ENCODE data around the gene KLK15.
"Not testable (repeated sequence)": the region's sequence is repeated elsewhere in the genome, so short reads cannot be mapped to it uniquely, and the experiment has no call there.

KLK15 gene

DNA sequence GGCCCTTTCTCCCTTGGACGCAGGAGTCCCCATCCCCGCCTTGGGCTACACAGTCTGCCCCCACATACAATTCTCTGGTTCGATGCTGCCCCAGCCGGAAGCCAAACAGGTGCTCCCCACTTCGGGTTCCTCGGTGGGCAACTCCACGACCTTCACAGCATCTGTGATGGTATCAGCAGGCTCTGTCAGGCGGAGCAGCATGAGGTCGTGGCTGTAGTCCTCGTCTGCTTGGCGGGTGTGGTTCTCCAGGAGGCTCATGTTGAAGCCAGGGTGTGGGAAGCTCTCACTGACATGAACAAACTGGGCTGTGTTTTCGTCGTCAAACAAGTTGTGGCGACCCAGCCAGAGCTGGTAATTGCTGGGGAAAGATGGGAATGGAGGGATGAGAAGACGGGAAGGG lies 13.3 kb downstream of the KLK15 start:
- FAIRE-seq, result no peak

GRCh38 chr19:50819636-50820035 lies 13.7 kb downstream of the KLK15 start:
- no peak for FAIRE-seq

DNA sequence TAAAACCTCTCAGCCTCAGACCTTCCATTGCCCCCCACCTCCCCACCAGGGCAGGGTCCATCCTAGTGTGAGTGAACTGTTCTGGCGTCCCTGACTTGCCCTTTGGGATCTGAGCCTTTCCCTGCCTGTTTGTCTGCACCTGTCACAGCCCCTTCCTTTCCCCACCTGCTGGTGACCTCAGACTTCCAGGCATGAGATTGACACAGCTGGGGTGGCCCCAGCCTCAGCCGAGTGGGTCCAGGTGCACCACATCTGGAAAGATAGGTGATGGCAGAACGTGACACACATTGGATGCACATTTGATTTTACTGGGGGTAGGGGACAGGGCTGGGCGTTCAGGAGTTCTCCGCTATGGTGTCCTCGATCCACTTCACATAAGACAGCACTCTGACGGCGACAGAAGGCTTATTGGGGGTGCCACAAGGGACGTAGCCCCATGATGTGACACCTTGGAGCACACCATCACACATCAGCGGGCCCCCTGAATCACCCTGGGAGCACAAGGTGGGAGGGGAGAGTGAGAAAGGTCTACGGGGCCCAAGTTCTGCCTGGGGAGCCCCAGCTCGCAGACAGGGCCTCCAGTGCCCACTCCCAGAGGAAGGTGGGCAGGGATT lies 14.4 kb downstream of the KLK15 start:
- no peak for FAIRE-seq

GRCh38 chr19:50817941-50818858 lies 15.2 kb downstream of the KLK15 start:
- FAIRE-seq, result no peak

GRCh38 chr19:50815439-50815838 lies 17.9 kb downstream of the KLK15 start:
- no peak for FAIRE-seq

GRCh38 chr19:50814883-50815282 lies 18.5 kb downstream of the KLK15 start:
- FAIRE-seq, result no peak

GRCh38 chr19:50812474-50812873 lies 20.9 kb downstream of the KLK15 start:
- no peak for FAIRE-seq

GRCh38 chr19:50811622-50812238 lies 21.6 kb downstream of the KLK15 start:
- FAIRE-seq, result not testable (repeated sequence)

DNA sequence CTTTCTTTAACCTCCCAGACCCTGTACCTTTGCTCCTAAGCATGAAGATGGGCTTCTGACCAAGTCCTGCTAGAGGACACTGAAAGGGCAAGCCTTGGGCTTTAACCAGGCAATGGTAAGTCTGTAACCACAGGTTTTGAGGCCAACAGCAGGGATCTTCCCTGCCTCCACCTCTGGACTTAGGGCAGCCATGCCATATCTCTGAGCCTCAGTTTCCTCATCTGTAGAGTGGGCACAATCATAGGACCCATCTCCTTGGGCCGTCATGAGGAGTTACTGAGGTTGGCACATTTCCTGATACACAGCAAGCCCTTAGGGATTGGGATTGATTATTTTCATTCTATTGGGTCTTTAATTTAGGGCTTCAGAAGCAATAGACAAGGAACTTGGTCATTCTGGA lies 24.5 kb downstream of the KLK15 start:
- FAIRE-seq, result no peak

DNA sequence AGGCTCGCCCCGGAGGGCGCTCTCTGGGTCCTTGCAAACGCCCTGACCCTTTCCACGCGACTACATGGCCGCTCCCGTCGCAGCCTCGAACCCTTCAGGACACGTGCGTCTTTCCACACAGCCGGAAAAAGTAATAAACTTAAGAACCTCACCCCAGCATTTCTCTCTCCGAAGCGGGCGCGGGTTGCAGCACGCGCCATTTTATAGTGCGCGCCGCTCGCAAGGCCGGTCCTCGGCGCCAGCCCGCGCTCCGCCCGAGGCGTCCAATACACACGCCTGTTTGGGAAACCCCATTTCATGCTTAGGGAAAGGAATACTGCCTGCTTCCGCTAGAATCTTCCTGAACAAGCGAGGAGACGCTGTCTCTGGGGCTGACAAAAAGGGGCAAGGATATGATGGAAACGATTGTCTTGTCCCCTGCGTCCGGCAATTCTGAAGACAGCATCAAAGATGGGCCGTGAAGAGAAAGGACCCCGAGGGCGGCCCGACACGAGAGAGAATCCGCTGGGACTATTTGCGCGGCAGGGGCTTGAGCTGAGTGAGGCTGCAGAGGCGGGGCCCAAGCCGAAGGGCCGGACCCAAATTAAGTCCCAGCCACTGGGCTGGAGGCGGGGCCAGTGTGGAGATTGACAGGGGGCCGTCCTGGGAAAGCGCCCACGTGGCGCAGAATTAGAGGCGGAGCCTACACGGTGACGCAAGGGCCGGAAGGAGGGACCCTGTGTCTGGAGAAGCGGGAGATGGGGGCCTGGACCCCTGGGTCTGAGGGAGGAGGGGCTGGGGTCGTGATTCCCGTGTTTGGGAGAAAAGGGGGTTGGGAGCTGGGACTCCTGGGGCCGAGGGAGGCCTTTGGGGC lies 28.7 kb downstream of the KLK15 start:
- FAIRE-seq, result peak; percentile 95

DNA sequence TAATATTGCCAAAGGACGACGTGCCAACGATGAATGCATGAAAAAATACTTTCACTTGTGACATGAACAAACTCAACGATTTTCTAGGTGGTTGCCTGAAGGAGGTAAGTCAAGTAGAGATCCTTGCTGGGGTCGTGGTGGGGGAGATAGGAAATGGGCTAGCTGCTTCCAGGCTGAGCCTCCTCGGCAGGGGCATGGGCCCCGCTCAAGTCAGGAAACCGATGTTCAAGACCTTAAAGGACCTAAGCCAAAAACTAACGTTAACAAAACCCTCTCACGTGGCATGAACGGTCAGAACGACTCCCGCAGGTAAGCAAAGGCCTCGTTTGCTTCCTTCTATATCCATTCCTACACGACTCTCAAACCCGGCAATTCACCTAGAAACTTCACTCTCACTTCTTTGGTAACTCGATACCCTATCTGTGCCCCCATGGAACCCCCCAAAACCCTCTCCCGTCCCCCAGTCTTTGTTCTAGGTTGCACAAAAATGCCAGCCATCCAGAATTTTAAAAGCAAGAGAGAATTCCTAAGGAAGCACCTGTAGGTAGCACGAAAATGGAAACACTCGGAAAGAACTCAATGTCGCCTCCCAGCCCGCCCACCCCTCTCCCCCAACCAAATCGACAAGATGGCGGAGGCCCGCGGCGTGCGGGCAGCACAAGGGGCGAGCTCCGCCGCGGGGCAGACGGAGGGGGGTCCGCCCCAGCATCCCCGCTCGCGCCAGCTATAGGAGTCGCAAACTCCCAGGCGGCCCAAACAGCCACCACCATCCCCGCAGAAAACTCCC lies 29.5 kb downstream of the KLK15 start:
- FAIRE-seq, result no peak

GRCh38 chr19:50801107-50801506 lies 32.3 kb downstream of the KLK15 start:
- FAIRE-seq, result no peak

- no peak for FAIRE-seq
Observed at GRCh38 chr19:50799547-50799851, 33.9 kb downstream of the KLK15 start.

- FAIRE-seq, result no peak
Observed at GRCh38 chr19:50798659-50799546, 34.5 kb downstream of the KLK15 start.

- FAIRE-seq, result no peak
Observed at GRCh38 chr19:50797781-50798658, 35.4 kb downstream of the KLK15 start.

GRCh38 chr19:50797429-50797780 lies 36.0 kb downstream of the KLK15 start:
- FAIRE-seq, result no peak

DNA sequence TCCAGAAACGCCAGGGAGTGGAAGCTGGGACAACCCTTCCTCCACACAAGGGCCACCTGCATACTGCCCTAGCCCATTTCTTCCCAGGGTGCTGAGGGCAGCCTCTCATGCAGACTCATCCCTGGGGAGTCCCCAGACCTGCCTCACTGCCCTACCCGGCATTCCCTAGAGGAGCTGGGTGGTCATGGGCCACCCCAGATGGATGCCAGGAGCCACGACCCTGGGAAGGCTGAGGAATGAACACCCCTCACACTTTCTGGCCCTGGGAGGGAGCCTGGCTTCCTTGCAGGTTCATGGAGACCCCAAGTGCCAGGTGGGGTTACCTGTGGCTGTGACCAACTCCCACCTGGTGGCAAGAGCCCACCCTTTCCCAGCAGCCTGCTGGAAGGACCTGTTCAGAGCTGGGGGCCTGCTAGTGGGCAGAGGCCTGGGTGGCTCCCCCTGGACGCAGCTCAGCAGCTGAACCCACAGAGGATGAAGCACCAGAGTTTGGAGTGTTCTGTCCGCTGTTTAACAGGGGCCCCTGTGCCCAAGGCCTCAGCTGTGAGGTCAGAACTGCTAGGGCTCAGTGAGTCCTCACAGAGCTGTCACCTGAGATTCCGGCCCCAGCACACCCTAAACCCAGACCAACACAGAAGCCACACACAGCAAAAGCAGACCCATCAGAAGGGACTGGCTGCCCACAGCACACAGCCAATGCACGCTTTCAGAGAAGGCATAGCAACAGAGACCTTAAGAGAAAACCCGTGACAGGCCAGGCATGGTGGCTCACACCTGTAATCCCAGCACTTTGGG lies 36.5 kb downstream of the KLK15 start:
- FAIRE-seq, result no peak

DNA sequence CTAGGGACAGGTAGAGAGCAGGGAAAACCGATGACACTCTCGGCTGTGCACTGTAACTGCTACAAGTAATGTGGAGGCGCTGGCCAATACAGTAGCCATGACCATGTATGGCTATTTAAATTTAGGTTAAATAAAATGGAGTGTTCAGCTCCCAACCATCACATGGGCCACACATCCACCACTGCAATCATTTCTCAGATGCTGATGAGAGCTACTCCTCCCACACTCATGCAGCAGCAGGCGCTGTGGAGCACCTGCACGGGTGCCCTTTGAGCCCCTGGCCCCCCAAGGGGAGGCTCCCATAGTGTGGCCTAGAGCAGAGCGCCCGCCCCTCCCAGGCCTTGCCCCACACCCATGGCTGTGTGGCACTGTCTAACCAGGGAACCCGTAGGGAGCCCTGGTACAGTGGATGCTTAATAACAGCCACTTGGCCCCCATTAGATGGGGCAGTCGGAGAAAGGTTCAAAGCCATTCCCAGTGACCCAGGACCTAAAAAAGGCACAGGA lies 37.2 kb downstream of the KLK15 start:
- FAIRE-seq, result no peak

GRCh38 chr19:50795664-50796073 lies 37.7 kb downstream of the KLK15 start:
- FAIRE-seq, result no peak

Measured in A204.1 (cell line).